ENCODE data around the gene ZBED6.
"Not testable (repeated sequence)": the region's sequence is repeated elsewhere in the genome, so short reads cannot be mapped to it uniquely, and the experiment has no call there.

ZBED6 gene, protein sequence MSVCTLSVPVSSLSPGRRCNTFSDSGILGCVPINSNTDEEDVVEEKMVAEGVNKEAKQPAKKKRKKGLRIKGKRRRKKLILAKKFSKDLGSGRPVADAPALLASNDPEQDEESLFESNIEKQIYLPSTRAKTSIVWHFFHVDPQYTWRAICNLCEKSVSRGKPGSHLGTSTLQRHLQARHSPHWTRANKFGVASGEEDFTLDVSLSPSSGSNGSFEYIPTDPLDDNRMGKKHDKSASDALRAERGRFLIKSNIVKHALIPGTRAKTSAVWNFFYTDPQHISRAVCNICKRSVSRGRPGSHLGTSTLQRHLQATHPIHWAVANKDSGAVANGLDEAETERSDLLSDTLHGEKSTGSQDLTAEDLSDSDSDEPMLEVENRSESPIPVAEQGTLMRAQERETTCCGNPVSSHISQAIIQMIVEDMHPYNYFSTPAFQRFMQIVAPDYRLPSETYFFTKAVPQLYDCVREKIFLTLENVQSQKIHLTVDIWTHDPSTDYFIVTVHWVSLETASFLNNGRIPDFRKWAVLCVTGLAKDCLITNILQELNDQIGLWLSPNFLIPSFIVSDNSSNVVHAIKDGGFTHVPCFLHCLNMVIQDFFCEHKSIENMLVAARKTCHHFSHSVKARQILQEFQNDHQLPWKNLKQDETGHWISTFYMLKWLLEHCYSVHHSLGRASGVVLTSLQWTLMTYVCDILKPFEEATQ (N-terminal part only)

DNA sequence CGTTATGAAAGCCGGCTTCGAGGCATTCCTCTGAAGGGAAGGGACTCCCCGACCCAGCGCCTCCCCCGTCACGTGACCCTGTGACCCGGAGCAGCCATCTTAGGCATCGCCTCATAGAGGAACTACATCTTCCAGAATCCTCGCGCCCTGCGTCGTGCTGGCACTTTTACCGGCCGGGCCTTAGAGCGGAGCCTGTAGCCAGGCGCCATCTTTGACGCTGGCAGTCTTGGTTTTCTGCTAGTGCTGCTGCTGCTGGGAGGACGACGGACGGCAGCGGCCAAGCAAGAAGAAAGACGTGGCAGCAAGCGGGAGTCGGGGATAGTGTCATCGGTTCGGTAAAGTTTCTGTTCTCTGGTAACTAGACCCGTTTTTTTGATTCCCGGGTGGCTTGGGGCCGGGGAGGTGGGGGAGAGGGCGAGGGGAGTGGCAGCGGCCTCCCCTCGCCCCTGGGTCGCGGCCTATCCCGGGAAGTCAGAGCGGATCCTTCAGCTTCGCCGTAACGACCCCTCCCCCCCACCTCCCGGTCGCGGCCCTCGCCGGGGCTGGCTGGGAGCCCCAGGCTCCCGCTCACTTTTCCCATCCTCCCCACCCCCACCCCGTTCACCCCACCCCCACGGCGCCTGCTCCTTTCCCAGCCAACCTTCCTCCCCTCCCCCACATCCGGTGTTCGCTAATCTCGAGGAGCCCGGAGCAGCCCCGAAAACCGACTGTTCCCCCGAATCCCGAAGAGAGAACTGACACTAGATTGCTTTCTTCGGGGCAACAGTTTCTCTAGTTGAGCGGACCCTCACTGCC lies at the start of gene ZBED6, which contains the start of gene ZC3H11A:
Gene ZBED6, plus strand, starts transcription at position 183 of the 795 bp plus-strand sequence. CDS start 1,900 bp downstream, outside the sequence.
Gene ZC3H11A, plus strand, starts transcription at position 183 of the 795 bp plus-strand sequence. CDS start 21,448 bp downstream, outside the sequence.
- peak; percentile 96 for DNase-seq (ENCODE audit: low read depth)

DNA sequence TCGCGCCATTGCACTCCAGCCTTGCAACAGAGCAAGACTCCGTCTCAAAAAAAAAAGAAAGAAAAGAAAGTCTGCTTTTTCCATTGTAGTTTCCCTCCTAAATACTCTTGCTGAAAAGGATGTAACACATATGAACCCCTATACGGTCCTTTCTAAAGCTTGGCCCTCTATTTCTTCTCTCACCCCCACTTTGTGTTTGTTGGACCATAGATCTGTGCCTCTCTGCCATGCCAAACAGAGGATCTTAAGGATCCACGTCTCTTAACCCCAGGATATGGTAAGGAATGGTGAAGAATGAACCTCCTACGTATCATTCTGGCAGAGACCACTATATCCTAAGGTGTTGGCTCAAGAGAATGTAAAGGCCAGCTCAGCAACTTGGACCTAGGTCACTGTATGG lies 49.1 kb upstream of the ZBED6 start:
- no peak for DNase-seq (ENCODE audit: low read depth)

DNA sequence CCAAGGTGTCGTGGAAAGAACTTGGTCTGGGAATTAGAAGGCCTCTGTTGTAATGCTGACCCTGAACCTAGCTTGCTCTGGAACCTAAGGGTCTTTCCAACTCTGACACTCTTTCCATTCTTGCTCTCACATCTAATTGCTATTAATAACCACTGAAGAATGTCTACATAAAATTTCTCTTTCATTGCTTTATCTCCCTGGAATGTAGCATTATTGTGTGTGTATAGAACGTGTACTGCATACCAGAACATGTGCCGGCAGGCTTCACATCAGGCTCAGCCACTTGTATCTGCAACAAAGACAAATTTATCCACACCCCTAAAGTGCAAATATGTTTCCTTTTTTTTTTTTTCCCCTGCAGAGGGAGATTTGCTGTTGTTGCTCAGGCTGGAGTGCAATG lies 44.4 kb upstream of the ZBED6 start:
- no peak for DNase-seq (ENCODE audit: low read depth)

DNA sequence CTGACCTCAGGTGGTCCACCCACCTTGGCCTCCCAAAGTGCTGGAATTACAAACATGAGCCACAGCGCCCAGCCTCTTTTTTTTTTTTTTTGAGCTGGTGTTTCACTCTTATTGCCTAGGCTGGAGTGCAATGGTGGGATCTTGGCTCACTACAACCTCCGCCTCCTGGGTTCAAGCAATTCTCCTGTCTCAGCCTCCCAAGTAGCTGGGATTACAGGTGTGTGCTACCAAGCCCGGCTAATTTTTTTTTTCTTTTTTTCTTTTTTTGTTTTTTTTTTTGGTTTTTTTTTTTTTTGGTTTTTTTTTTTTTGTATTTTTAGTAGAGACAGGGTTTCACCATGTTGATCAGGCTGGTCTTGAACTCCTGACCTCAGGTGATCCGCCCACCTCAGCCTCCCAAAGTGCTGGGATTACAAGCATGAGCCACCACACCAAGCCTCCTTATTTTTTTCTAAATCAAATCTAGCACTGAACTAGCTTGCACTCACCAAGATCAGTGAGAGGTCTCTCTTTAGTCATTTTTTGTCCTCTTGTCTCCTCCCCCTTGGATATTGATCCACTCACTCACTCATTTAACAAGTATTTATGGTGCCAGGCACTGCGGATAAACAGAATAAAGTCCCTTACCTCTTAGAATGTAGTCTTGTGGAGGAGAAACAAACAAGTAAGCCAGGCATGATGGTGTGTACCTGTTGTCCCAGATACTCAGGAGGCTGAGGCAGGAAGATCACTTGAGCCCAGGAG lies 43.6 kb upstream of the ZBED6 start:
- not testable (repeated sequence) for DNase-seq (ENCODE audit: low read depth)

DNA sequence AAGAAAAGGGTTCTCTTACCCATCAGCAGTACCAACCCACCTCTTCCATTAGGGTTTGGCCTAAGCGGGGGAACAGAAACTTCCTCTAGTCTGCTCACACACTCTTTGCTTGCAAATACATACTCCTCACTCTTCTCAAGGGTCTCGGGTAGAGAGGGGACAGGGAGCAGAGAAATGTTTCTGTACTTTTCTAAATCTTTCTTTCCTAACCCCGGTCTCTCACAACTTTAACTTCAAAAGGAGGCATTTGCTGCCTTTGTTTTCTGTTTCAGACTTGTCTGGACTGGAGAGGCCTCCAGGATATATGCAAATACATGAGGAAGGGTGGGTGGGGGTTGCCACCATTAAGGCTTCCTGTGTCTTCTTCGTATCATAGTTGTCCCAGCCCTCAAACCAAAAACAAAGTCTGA lies 41.0 kb upstream of the ZBED6 start:
- no peak for DNase-seq (ENCODE audit: low read depth)

DNA sequence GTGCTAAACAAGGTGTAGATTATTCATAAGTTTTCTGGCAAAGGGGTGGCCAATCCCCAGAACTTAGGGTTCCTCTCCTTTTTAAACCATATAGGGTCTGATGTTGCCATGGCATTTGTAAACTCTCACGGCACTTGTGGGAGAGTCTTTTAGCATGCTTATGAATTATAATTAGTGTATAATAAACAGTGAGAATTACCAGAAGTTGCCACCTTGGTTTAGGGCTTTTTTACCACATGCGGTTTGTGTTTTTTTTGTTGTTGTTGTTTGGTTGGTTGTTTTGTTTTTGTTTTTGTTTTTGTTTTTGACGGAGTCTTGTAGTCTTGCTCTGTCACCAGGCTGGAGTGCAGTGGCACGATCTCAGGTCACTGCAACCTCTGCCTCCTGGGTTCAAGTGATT lies 39.4 kb upstream of the ZBED6 start:
- no peak for DNase-seq (ENCODE audit: low read depth)

DNA sequence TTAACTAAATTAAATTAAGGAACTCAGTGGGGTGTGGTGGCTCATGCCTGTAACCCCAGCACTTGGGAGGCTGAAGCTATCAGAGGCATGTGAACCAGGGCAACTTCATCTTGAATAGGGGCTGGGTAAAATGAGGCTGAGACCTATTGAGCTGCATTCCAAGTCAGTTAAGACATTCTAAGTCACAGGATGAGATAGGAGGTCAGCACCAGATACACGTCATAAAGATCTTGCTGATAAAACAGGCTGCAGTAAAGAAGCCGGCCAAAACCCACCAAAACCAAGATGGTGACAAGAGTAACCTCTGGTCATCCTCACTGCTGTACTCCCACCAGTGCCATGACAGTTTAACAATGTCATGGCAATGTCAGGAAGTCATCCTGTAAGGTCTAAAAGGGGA lies 36.7 kb upstream of the ZBED6 start:
- DNase-seq (ENCODE audit: low read depth) = not testable (repeated sequence)

DNA sequence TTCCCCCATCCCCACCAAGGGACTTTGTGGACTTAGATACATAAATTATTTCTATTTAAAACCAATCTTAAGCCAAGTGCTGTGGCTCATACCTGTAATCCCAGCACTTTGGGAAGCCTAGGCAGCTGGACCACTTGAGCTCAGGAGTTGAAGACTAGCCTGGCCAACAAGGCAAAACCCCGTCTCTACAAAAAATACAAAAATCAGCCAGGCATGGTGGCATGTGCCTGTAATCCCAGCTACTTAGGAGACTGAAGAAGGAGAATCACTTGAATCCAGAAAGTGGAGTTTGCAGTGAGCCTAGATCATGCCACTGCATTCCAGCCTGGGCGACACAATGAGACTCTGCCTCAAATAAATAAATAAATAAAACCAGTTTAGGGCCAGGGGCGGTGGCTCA lies 34.9 kb upstream of the ZBED6 start:
- no peak for DNase-seq (ENCODE audit: low read depth)

DNA sequence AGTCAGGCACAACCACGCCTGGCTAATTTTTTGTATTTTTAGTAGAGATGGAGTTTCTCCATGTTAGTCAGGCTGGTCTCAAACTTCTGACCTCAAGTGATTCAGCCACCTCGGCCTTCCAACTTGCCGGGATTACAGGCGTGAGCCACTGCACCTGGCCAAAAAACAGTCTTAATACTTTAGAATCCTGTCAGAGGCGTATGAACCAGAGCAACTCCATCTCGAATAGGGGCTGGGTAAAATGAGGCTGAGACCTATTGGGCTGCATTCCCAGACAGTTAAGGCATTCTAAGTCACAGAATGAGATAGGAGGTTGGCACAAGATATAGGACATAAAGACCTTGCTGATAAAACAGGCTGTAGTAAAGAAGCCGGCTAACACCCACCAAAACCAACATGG lies 33.5 kb upstream of the ZBED6 start:
- not testable (repeated sequence) for DNase-seq (ENCODE audit: low read depth)

DNA sequence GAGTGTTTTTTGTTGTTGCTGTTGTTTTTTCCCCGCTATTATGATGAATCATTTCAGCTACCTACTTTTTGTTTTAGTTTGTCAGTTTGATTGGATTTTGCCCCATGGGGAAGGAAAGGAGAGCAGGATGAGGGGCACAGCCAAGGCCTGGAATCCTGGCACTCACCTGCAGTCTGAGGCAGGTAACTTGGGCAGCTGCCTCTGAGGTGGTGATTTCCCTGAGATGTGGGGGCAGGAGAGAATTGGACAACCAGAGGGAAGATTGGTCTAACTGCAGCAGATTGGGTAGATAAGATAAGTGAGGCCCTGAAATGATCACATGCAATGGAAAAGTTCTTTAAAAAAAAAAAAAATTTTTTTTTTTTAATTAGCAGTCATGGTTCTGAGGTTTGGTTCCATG lies 31.9 kb upstream of the ZBED6 start:
- no peak for DNase-seq (ENCODE audit: low read depth)

DNA sequence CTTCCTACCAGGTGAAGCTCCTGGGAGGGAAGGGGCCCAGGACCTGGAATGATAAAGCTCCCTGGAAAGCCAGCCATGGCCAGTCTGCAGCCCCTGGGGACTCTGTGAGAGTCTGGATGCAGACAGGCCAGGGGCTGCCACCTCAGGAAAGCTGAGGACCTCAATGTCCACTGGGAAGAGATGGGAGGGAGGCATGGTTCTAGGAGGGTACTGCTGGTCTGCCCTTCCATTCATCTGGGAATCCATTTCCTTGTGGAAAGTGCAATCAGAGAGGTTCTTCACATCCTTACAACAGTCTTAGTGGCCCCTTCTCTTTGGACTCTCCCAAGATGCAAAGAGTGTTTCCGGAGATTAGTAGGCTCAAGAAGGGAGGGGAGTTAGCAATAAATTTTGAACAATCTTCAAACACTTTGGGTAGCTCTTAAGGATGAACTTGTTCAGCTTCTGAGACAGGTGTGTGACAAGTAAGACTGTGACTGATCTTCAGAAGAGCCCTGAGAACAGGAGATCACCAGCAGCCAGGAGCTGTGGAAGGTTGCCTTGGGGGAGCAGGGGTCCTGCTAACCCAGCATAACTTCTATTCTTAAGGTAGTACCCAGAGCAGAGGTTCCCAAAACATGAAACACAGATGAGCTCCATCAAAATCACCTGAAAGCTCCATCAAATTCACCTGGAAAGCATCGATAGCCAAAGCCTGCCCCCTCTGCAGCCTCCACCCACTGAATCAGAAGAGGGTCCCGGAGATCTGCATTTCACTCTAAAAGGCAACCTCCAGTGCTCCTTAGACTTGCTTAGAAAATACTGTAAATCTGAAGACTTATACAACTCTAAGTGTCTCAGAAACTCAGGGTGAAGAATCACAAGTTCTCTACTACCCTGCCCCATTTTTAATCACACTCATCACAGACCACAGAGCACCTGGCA lies 31.1 kb upstream of the ZBED6 start:
- no peak for DNase-seq (ENCODE audit: low read depth)

DNA sequence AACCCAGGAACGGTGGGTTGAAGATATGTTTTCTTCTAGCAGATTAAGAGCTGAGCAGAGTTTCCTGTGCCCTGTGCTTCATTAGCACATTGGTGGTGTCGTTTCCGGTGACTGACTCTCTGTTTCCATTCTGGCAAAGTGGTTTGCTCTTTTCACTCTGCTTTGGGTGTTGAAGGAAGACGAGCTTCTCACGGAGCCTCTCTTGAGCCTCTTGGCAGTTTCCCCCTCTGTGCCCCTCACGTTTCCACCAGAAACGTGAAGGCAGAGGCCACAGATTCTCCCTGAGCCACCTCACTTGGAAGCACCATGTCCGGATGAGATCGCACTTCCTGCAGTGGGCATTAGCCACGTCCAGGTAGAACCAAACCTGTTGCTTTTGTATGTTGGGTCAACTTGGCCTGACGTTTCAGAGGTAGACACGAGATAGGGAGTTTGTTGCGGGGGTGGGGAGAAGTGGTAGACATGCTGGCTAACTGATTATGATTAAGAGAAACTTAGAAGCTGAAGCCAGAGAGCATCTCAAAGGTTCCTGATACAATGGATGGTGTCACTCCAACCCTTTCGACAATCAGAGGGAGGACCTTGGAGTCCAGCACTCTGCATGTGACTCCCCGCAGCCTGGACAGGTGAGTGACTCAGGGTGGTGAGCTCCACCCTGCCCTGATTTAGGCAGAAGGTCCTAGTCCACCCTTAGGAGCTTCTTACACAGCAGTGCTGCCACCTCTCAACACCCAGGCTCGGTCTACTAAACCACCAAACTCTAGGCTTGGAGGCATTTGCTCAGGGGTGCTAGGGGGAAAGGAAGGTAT lies 30.2 kb upstream of the ZBED6 start, which contains the start of gene LAX1:
Gene LAX1, plus strand, starts transcription at position 155 of the 809 bp plus-strand sequence. Its CDS starts 383 bp downstream, at position 538.
- DNase-seq (ENCODE audit: low read depth) = peak; percentile 66

DNA sequence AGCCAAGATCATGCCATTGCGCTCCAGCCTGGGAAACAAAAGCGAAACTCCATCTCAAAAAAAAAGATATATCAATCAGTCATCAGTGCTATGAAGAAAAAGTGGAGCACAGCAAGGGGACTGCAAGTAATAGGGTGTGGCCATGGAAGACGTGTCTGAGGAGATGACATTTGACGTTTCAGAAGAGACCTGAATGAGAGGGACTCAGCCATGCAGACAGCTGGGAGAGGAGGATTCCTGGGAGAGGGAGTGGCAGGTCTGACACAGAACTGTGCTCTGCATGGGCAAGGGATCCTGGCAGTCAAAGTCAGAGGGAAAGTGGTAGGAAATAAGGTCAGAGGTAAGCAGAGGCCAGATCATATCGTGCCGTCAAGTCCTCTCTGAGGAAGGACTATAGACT lies 27.2 kb upstream of the ZBED6 start:
- DNase-seq (ENCODE audit: low read depth) = no peak

DNA sequence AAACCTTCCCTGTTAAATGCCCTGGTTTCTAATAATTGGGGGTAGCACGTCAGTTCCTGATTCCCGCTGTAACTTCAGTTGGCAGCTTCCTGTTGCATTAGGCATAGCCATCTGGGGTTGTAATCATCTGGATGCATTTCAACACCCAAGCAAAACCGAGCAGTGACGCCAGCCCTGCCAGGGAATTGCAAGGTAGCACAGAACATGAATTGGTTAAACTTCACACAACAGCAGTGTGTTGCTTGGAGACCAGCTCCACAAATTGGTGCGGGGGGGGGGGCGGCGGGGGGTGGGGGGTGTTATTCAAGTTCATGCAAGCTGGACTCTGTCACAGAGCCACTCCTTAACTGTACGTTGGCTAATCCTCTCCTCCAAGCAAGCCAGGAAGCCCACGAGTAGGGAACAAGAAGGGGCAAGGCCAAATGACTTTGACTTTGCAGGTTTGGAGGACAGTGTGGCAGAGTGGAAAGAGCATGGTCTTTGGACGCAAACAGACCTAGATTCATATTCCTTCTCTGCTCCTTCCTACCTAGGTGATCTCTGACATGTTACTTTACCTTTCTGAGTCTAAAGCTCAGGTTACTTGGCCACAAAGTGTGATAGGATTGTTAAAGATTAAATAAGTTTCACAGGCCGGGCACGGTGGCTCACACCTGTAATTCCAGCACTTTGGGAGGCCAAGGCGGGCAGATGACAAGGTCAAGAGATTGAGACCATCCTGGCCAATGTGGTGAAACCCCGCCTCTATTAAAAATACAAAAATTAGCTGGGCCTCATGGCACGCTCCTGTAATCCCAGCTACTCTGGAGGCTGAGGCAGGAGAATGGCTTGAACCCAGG lies 25.7 kb upstream of the ZBED6 start:
- no peak for DNase-seq (ENCODE audit: low read depth)

DNA sequence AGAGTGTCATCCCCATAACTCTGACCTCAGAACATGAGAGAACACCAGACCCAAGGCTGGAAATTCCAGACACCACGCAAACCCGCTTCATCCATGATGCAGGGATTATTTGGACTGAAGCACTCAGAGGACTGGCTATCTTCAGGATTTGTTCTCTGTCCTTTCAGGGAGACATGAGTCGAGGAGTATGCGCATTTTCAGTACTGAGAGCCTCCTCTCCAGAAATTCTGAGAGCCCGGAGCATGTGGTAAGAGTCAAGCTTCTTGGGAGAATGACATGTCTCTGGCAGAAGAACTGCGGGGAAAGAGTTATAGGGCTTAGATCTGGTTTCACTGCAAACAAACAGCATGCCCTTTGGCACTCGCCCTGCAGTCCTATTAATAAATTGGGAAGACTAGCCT lies 23.5 kb upstream of the ZBED6 start:
- DNase-seq (ENCODE audit: low read depth) = no peak

DNA sequence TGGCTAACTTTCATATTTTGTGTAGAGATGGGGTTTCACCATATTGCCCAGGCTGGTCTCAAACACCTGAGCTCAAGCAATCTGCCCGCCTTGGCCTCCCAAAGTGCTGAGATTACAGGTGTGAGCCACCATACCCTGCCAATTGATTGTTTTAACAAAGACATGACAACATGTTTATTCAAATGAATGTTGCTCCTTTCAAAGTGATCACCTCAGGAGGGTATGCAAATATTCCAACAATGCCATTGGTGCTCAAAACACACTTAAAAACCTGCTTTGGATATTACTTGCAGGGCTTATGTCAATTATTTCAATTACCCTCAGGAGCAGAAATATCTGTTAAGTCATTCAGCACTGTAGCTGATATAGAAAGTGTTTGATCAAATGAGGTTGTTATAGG lies 22.6 kb upstream of the ZBED6 start:
- DNase-seq (ENCODE audit: low read depth) = no peak

DNA sequence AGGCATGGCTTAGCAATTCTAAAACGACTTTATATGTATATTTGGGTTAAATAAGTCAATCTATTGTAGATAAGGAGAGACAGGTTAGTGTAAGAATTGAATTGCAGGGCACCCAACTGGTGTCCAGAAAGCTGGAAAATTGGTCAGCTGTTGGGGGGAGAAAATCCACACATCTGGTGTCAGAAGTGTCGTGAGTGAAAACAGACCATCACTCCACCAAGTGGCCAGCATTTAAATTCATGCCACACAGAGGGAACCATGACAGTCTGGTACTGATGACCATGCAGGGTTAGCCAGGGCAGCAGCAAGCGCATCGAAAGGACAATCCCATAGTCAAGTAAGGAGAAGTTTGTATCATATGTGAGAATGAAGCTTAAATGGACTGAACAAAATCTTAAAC lies 18.8 kb upstream of the ZBED6 start:
- DNase-seq (ENCODE audit: low read depth) = no peak

DNA sequence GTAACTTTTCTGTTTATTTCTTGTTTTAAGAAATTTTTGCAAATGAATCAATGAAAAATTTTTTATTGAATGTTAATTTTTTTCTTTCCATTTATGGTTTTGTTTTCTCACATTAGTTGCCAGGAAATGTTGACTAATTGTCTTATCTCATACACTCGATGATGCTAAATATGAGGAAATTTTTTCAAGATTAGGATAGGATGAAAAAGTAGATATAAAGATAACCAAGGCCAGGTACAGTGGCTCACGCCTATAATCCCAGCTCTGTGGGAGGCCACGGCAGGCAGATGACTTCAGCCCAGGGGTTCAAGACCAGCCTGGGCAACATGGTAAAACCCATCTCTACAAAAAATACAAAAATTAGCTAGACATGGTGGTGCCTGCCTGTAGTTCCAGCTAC lies 17.8 kb upstream of the ZBED6 start:
- no peak for DNase-seq (ENCODE audit: low read depth)

DNA sequence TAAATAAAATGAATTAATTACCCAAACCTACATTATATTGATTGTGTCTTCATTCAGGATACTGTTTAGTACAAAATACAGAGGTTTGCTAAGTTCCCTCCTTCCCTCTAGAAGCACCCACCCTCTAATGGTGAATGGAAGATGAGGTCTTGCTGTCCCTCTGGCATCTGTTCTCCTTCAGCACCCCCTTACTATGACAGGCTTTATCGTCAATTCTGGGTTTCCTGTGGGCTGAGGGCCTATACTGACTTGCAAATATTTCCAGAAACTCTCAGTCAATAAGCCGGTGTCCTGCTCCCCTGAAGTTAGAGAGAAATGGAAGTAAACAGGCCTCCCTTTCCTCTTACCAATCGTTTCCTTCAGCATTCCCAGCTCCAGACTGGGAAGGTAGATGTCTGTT lies 17.3 kb upstream of the ZBED6 start:
- no peak for DNase-seq (ENCODE audit: low read depth)
